Activated CD4-positive, alpha-beta memory T cell treated with anti-CD3 and anti-CD28 coated beads, Interleukin-2, amount 10 ng/mL, durations not matched to agents 7 days and 5 days (primary cell): ENCODE measurements around the gene FBXL7. TPM values are rescaled to one million over a fixed set of nuclear protein-coding genes. Genes with fewer than 3 reads are reported as not detected.

Source experiments
- CTCF ChIA-PET: fragments of 350-600 bp; sonication (Branson Sonifier 250); formaldehyde crosslinking; loops from one replicate; lab custom pipeline; 2021; ENCODE audit warnings: antibody characterized with exemption, inconsistent platforms; lab: Charles Lee
- POLR2A ChIA-PET: fragments of 350-600 bp; sonication (Branson Sonifier 250); formaldehyde crosslinking; loops from one replicate; lab custom pipeline; 2021; ENCODE audit warnings: antibody characterized with exemption; lab: Charles Lee
- DNase-seq: peaks from one replicate; pipeline ENCODE4 v3.0.0-alpha.2; 2020
- H3K27ac Mint-ChIP-seq: one replicate; pipeline ENCODE4 v1.8.0; 2021; ENCODE audit warnings: mild to moderate bottlenecking, mixed read lengths
- H3K27me3 Mint-ChIP-seq: one replicate; pipeline ENCODE4 v1.8.0; 2021; ENCODE audit warnings: mixed read lengths
- H3K36me3 Mint-ChIP-seq: one replicate; pipeline ENCODE4 v1.8.0; 2021; ENCODE audit warnings: low read depth, mixed read lengths
- H3K4me1 Mint-ChIP-seq: one replicate; pipeline ENCODE4 v1.8.0; 2021; ENCODE audit warnings: mixed read lengths
- H3K4me3 Mint-ChIP-seq: one replicate; pipeline ENCODE4 v1.8.0; 2021; ENCODE audit warnings: mild to moderate bottlenecking, mixed read lengths
- H3K9me3 Mint-ChIP-seq: one replicate; pipeline ENCODE4 v1.8.0; 2021; ENCODE audit warnings: mixed read lengths
- total RNA-seq, 2 experiments: library from RNA; stranded (reverse); gene quantifications; one replicate each; pipeline ENCODE4 v1.2.3, GENCODE V29; 2021

Gene FBXL7
- total RNA-seq, 2 experiments from 2014 or later, result not detected

DNA sequence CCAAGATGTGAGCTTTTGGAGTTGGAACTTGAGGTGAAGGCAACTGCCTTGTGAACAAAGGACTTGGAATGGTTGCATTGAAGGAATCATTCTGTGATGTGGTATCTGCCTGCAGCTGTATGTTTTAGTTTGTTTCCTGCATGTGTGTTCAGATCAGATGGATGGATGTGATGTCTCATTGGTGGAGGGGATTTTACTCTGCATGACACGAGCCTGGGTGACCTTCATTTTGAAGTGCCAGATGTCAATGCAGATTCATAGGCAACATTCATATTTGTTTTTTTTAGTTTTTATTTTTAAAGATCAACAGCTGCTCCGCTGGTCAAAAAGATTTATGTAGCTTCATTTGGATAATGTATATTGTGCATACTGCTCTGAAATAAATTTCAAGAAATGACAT, 13.5 kb downstream of the FBXL7 start:
- Mint-ChIP-seq H3K9me3 (peaks cover 7% of the 10 kb centered on the region), H3K4me1 (no peaks in the 10 kb centered on the region), H3K36me3 (no peaks in the 10 kb centered on the region), H3K27me3 (no peaks in the 10 kb centered on the region), H3K27ac (no peak overlapping the region), H3K4me3 (no peak overlapping the region)
- CTCF ChIA-PET, result no interaction called here
- POLR2A ChIA-PET, result no interaction called here
- no peak for DNase-seq

DNA sequence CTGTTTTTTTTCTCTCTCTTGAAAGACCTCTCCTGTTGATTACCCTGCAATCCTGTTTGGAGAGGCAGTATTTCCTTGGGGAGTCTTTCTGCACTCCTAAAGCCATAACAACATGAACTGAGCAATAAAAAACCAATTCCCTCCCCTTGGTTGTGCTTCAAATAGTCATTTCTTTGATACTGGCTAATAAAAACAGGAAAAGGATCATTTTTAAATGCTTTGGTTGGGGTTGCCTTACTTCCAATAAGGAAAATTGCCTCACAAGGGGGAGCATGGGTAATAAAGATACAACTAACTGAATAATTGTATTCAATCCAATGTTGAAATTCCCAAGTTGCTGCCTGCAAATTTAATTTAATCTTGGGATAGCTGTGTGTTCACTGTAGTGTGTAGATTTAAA, 13.9 kb downstream of the FBXL7 start:
- ChIA-PET CTCF (no interaction called here), POLR2A (no interaction called here)
- H3K36me3 Mint-ChIP-seq, result no peaks in the 10 kb centered on the region
- H3K27me3 Mint-ChIP-seq, result no peaks in the 10 kb centered on the region
- H3K9me3 Mint-ChIP-seq, result peaks cover 10% of the 10 kb centered on the region
- H3K4me1 Mint-ChIP-seq, result no peaks in the 10 kb centered on the region
- no peak for DNase-seq
- no peak overlapping the region for H3K4me3 Mint-ChIP-seq
- H3K27ac Mint-ChIP-seq, result no peak overlapping the region

DNA sequence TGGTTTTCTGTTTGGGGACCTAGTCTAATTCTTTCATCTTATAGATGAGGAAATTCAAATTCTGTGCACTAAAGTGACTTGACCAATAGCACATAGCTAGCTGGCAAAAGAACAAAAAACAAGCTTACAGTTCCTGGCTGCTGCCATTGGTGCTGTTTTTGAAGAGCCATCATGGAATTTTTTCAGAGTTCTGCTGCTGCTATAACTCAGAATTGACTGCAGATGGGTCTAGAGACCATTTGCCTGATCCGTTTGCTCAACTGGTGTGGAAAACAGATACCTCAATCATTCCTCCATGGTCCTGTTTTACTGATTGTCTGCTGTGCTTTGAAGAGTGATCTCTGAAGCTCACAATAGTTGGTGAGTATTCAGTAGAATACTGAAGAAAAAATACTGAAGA, 15.2 kb downstream of the FBXL7 start:
- CTCF ChIA-PET, result no interaction called here
- H3K36me3 Mint-ChIP-seq, result no peaks in the 10 kb centered on the region

DNA sequence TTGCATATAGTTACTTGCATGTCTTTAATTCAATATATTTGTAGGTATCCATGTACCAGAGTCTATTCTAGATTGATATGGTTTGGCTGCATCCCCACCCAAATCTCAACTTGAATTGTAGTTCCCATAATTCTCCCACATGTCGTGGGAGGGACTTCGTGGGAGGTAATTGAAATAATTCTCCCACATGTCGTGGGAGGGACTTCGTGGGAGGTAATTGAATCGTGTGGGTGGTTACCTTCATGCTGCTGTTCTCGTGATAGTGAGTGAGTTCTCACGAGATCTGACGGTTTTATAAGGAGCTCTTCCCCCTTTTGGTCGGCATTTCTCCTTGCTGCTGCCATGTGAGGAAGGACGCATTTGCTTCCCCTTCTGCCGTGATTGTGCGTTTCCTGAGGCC, 16.5 kb downstream of the FBXL7 start:
- Mint-ChIP-seq H3K36me3 (no peaks in the 10 kb centered on the region), H3K4me3 (no peak overlapping the region), H3K9me3 (peaks cover 10% of the 10 kb centered on the region), H3K27me3 (no peaks in the 10 kb centered on the region), H3K4me1 (no peaks in the 10 kb centered on the region), H3K27ac (no peak overlapping the region)
- POLR2A ChIA-PET, result no interaction called here
- CTCF ChIA-PET, result no interaction called here
- no peak for DNase-seq

More for the DNA sequence above, 15.2 kb downstream of the FBXL7 start:
- Mint-ChIP-seq H3K4me3 (no peak overlapping the region), H3K9me3 (peaks cover 10% of the 10 kb centered on the region), H3K4me1 (no peaks in the 10 kb centered on the region), H3K27ac (no peak overlapping the region), H3K27me3 (no peaks in the 10 kb centered on the region)
- POLR2A ChIA-PET, result no interaction called here
- DNase-seq, result no peak

DNA sequence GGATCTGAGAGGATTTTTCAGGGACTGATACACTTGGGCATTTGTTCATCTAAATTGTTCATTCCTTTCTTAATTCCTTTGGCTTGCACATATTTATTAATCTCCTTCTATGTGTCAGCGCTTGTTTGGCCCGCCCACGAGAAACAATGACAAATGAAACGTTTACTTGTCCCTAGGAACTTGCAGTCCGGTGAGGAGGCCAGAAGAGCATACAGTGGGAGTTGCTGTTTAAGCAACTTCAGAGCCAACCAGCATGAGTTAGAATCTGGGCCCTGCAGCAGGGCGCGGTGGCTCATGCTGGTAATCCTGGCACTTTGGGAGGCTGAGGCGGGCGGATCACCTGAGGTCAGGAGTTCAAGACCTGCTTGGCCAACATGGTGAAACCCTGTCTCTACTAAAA, 18.8 kb downstream of the FBXL7 start:
- ChIA-PET CTCF (no interaction called here), POLR2A (no interaction called here)
- peaks cover 12% of the 10 kb centered on the region for H3K9me3 Mint-ChIP-seq
- no peaks in the 10 kb centered on the region for H3K27me3 Mint-ChIP-seq
- DNase-seq, result no peak
- H3K36me3 Mint-ChIP-seq, result no peaks in the 10 kb centered on the region
- H3K4me3 Mint-ChIP-seq, result no peak overlapping the region
- H3K27ac Mint-ChIP-seq, result no peak overlapping the region
- H3K4me1 Mint-ChIP-seq, result no peaks in the 10 kb centered on the region

DNA sequence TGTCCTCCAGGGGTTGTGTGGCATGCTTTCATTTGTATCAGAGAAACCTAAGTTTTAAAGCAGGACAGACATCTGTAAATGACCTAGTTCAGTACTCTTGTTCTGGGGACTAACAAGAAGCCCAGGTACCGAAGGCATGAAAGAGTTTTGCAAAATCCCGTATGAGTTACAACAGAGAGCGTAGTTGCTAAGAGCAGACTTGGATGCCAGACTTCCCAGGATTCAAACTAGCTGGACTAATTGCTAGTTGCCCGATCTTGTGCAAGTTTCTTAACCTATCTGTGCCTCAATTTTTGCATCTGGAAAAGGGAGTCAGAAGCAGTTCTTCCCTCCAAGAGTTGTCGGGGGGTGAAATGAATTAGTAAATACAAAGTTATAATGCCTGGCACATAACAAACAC, 20.9 kb downstream of the FBXL7 start:
- no peaks in the 10 kb centered on the region for H3K27me3 Mint-ChIP-seq
- peaks cover 13% of the 10 kb centered on the region for H3K9me3 Mint-ChIP-seq
- no peaks in the 10 kb centered on the region for H3K4me1 Mint-ChIP-seq
- ChIA-PET POLR2A (no interaction called here), CTCF (no interaction called here)
- DNase-seq, result no peak
- no peak overlapping the region for H3K27ac Mint-ChIP-seq
- H3K36me3 Mint-ChIP-seq, result no peaks in the 10 kb centered on the region
- H3K4me3 Mint-ChIP-seq, result no peak overlapping the region

DNA sequence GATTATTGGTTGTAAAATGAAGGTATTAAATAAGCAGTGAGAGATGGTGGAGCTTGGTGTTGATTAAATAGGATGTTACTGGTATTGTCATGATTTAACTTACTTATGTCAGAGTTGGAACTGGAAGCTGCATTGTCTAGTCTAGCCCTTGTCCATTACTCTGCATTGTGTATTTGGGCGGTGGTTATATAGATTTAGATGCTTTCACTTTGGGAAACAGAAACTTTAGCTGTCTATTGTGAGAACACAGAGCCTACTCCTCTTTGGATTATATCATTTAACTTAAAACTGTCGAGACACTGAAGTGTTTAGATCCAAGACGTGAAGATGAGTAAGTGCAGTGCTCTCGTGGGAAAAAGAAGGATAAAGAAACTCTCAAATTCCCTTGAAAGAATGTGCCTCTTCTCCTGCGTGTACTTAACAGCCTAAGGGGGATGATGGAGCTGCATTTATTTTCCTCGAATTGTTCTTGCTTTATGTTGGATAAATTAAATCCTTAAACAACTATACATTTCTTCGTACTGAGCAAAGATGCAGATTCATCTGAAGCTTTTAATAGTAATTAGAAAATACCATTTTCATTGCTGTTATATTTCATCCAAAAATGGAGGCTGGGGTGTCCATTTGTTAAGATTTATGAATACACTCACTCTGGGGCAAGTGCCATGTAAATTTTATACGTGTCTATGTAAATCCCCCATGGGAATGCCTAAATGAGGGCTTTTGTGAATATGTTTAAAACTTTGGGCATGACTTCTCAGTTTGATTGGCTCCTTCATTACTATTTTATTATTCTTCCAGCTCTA, 21.6 kb downstream of the FBXL7 start:
- H3K27me3 Mint-ChIP-seq, result no peaks in the 10 kb centered on the region
- H3K4me1 Mint-ChIP-seq, result no peaks in the 10 kb centered on the region
- no peak overlapping the region for H3K27ac Mint-ChIP-seq
- CTCF ChIA-PET, result no interaction called here
- no peak overlapping the region for H3K4me3 Mint-ChIP-seq
- DNase-seq, result no peak
- H3K36me3 Mint-ChIP-seq, result no peaks in the 10 kb centered on the region
- peaks cover 13% of the 10 kb centered on the region for H3K9me3 Mint-ChIP-seq
- POLR2A ChIA-PET, result no interaction called here

DNA sequence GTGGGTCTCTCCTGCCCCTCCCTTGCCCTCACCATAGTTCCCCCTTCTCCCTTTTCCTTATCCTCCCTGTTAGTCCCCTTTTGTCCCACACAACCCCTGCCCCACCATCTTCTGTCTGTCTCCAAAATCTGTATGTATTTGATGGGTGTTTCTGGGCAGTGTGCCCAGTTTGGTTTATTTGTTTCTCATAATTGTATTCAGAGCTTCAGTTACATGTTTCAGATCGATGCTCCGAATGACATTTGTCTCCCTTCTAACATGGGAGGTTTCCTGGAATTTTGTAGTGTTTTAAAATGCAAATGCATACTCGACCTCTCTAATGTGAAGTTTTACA, 22.2 kb downstream of the FBXL7 start:
- Mint-ChIP-seq H3K4me1 (no peaks in the 10 kb centered on the region), H3K36me3 (no peaks in the 10 kb centered on the region), H3K9me3 (peaks cover 13% of the 10 kb centered on the region), H3K4me3 (no peak overlapping the region), H3K27ac (no peak overlapping the region), H3K27me3 (no peaks in the 10 kb centered on the region)
- CTCF ChIA-PET, result no interaction called here
- POLR2A ChIA-PET, result no interaction called here
- DNase-seq, result no peak

DNA sequence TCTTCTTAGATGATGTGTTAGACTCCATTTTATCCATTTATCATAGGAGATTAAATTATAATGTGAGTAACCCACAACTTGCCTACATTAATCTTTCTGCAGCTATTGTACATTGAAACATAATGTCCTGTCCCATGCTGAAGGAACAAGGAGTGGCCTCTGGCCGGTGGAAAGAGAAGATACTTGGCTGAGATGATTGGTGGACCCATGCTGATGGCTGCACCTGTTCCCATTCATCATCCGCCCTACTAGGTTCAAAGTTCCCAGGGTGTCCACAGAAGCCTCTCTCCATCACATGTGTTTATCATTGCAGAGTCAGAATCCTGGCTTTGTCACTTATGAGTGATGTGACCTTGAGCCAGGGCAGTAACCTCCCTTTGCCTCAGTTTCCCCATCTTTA, 24.7 kb downstream of the FBXL7 start:
- Mint-ChIP-seq H3K27ac (no peak overlapping the region), H3K27me3 (no peaks in the 10 kb centered on the region)

DNA sequence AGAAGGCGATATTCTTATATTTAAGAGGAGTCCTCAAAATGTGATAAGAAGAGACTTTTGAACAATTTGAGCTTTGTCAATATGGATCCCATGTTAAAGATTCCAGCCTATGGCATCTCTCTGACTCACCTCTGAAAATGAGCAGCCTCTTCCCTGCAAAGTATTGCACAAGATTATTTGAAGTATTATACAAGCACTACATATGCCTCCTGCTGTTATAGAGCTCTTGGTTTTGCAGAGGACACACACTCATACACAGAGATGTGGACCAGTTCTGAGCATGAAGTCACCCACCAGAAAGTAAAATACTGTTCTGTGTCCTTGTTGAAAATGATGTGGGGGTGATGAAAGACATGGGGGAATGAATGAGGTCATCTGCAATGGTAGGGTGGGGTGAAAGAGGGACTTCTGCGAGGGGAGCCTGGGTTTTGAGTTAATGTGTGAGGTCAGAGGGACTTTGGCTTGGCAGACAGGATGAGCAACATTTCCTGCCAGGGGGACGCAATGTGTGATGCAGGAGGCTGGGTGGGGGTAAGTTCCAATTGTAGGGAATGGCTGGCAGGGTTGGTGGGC, 25.8 kb downstream of the FBXL7 start:
- Mint-ChIP-seq H3K4me1 (no peaks in the 10 kb centered on the region), H3K27ac (no peak overlapping the region)
- POLR2A ChIA-PET, result no interaction called here

More for the DNA sequence above, 24.7 kb downstream of the FBXL7 start:
- H3K9me3 Mint-ChIP-seq, result peaks cover 6% of the 10 kb centered on the region
- no peaks in the 10 kb centered on the region for H3K36me3 Mint-ChIP-seq
- no peak for DNase-seq
- ChIA-PET POLR2A (no interaction called here), CTCF (no interaction called here)
- no peak overlapping the region for H3K4me3 Mint-ChIP-seq
- H3K4me1 Mint-ChIP-seq, result no peaks in the 10 kb centered on the region

DNA sequence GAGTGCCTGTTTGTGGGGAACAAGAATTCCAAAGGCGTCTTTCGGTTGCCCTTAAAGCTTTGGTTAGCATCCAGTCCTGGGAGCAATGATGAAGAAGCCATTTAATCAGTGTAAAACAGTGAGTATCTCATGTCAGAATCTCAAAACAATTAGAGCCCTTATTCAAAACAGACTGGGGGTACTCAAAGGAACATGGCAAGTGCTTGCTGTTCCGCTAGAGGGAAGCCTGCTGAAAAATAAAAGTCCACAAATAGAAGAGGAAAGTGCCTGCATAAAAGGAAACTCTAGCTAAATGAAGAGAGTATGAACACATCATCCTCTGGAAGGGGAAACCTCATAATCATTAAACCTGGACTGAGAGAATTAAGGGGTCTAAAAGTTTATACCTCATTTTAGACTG, 26.4 kb downstream of the FBXL7 start:
- Mint-ChIP-seq H3K4me3 (no peak overlapping the region), H3K9me3 (peaks cover 8% of the 10 kb centered on the region), H3K27ac (no peak overlapping the region), H3K27me3 (no peaks in the 10 kb centered on the region), H3K36me3 (no peaks in the 10 kb centered on the region), H3K4me1 (no peaks in the 10 kb centered on the region)
- ChIA-PET POLR2A (no interaction called here), CTCF (no interaction called here)
- no peak for DNase-seq

More for the DNA sequence above, 25.8 kb downstream of the FBXL7 start:
- CTCF ChIA-PET, result no interaction called here
- H3K27me3 Mint-ChIP-seq, result no peaks in the 10 kb centered on the region
- peaks cover 8% of the 10 kb centered on the region for H3K9me3 Mint-ChIP-seq
- H3K4me3 Mint-ChIP-seq, result no peak overlapping the region
- H3K36me3 Mint-ChIP-seq, result no peaks in the 10 kb centered on the region
- DNase-seq, result no peak

DNA sequence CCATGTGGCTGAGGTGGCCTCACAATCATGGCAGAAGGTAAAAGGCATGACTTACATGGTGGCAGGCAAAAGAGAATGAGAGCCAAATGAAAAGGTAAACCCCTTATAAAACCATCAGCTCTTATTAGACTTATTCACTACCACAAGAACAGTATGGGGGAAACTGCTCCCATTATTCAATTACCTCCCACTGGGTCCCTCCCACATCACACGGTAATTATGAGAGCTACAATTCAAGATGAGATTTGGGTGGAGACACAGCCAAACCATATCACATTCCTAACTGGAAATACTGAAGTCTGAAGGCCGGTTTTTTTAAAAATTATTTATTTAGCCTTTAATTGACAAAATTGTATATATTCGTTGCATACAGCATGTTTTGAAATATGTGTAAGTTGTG, 28.5 kb downstream of the FBXL7 start:
- ChIA-PET CTCF (no interaction called here), POLR2A (no interaction called here)
- Mint-ChIP-seq H3K4me3 (no peak overlapping the region), H3K9me3 (peaks cover 14% of the 10 kb centered on the region), H3K36me3 (no peaks in the 10 kb centered on the region), H3K27me3 (no peaks in the 10 kb centered on the region), H3K4me1 (no peaks in the 10 kb centered on the region), H3K27ac (no peak overlapping the region)
- no peak for DNase-seq

DNA sequence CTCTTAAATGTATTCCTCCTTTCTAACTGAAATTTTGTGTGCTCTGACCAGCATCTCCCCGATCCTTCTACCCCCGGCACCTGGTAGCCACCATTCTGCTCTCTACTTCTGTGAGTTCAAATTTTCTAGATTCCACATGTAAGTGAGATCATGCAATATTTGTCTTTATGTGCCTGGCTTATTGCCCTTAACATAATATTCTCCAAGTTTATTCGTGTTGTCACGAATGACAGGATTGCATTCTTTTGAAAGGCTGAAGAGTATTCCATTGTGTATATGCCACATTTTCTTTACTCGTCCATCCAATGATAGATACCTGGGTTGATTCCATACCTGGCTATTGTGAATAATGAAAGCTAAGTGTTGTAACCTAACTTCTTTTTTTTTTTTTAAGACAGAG, 29.0 kb downstream of the FBXL7 start:
- CTCF ChIA-PET, result no interaction called here
- no peaks in the 10 kb centered on the region for H3K27me3 Mint-ChIP-seq
- H3K36me3 Mint-ChIP-seq, result no peaks in the 10 kb centered on the region
- H3K4me3 Mint-ChIP-seq, result no peak overlapping the region
- POLR2A ChIA-PET, result no interaction called here
- H3K27ac Mint-ChIP-seq, result no peak overlapping the region
- DNase-seq, result no peak
- H3K4me1 Mint-ChIP-seq, result no peaks in the 10 kb centered on the region
- H3K9me3 Mint-ChIP-seq, result peaks cover 10% of the 10 kb centered on the region

DNA sequence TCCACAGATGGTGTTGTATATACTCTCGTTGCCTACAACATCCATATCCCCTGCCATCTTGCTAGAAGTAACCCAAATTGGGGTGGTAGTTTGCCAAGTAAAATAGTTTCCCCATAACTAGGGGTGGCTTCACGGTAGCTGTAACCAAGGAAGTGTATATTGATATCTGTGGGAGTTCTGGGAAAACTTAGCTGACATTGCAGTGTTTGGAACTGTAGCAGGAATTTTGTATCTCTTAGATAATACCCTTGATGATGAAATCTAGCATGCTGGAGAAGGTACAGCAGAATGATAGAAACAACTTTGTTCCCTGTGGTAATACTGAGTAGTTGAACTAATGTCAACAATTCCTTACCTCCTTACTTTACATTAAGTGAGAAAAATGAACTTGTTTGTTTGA, 29.8 kb downstream of the FBXL7 start:
- no peaks in the 10 kb centered on the region for H3K27me3 Mint-ChIP-seq
- no peaks in the 10 kb centered on the region for H3K36me3 Mint-ChIP-seq
- no peak overlapping the region for H3K27ac Mint-ChIP-seq
- H3K4me3 Mint-ChIP-seq, result no peak overlapping the region
- peaks cover 10% of the 10 kb centered on the region for H3K9me3 Mint-ChIP-seq
- H3K4me1 Mint-ChIP-seq, result no peaks in the 10 kb centered on the region
- CTCF ChIA-PET, result no interaction called here
- DNase-seq, result no peak
- POLR2A ChIA-PET, result no interaction called here
